SJSA1 (cell line): ENCODE results near the gene HSPB7. TPM values are rescaled to one million over a fixed set of nuclear protein-coding genes. Genes with fewer than 3 reads are reported as not detected.

Source experiments
- total RNA-seq: library from RNA; depleted of rRNA; stranded (reverse); fragments of >200 nt; shearing (Covaris generic); gene quantifications from 2 replicates; pipeline ENCODE4 v1.2.3, GENCODE V29; 2014; rRNA removed

Gene HSPB7
- total RNA-seq, 1 experiment from 2014 or later: not detected

Other genes with a start within 250 kb of the HSPB7 start
- gene UQCRHL, start 210.4 kb downstream of the HSPB7 start, total RNA-seq: 2.1 and 4.6 TPM in 2 replicates
- gene SPEN, start 170.3 kb downstream of the HSPB7 start, total RNA-seq: 5.0 and 17.5 TPM in 2 replicates
- gene ZBTB17, start 41.9 kb downstream of the HSPB7 start, total RNA-seq: 26.6 and 33.6 TPM in 2 replicates
- not detected in 2 replicates for gene SRARP, start 13.8 kb downstream of the HSPB7 start, total RNA-seq
- not detected in 2 replicates for gene CLCNKA, start 4.0 kb upstream of the HSPB7 start, total RNA-seq
- not detected in 2 replicates for gene CLCNKB, start 25.7 kb upstream of the HSPB7 start, total RNA-seq
- gene FAM131C, start 55.6 kb upstream of the HSPB7 start, total RNA-seq: 0.11 TPM in 1 of 2 replicates, not detected in the other
- 44.0 and 51.0 TPM in 2 replicates for gene EPHA2, start 138.0 kb upstream of the HSPB7 start, total RNA-seq
- 3.8 and 10.7 TPM in 2 replicates for gene ARHGEF19, start 194.6 kb upstream of the HSPB7 start, total RNA-seq
- 2.2 and 14.8 TPM in 2 replicates for gene CPLANE2, start 219.1 kb upstream of the HSPB7 start, total RNA-seq